GM12878 (cell line): ENCODE results near the gene PRRX2. TPM values are rescaled to one million over a fixed set of nuclear protein-coding genes. Genes with fewer than 3 reads are reported as not detected.
A peak's percentile ranks its signal among the peaks of the same experiment; 100 is the strongest.

Experiments
- ATAC-seq: fragments of 200-7000 bp; cut with Tn5 transposase; 3 replicates; pipeline ENCODE4 v1.9.1; 2020; ENCODE audit warnings: mild to moderate bottlenecking, moderate library complexity
- BruUV-seq: library from RNA; stranded (reverse); fragments of 400-500 nt; replicated peaks from 2 replicates; lab custom pipeline; 2021; lab: Mats Ljungman, UMichigan
- CTCF ChIA-PET: fragments of 300-600 bp; sonication (Branson Sonifier 250); formaldehyde crosslinking; extraction: SDS; loops from one replicate; lab custom pipeline; 2021; ENCODE audit warnings: inconsistent platforms; lab: Yijun Ruan, JAX
- POLR2A ChIA-PET: fragments of 350-600 bp; formaldehyde crosslinking; extraction: SDS; loops from one replicate; lab custom pipeline; 2021; ENCODE audit warnings: inconsistent platforms; lab: Charles Lee
- RAD21 ChIA-PET: fragments of 300-600 bp; sonication (Branson Sonifier 250); formaldehyde crosslinking; loops from one replicate; lab custom pipeline; 2023; ENCODE audit warnings: antibody characterized with exemption; ENCODE audit not compliant: unreplicated experiment; lab: Charles Lee
- SMC1A ChIA-PET: fragments of 300-600 bp; sonication (Branson Sonifier 250); formaldehyde crosslinking; loops from one replicate; lab custom pipeline; 2023; ENCODE audit not compliant: unreplicated experiment, uncharacterized antibody; lab: Charles Lee
- DNase-seq: peaks from one replicate; pipeline ENCODE4 v3.0.0-alpha.2; 2011; ENCODE audit warnings: low read depth, low spot score
- FAIRE-seq: peaks from 3 replicates; lab custom pipeline; 2011; peaks lifted over from hg19 to GRCh38; lab: Jason Lieb, UNC
- H2AFZ ChIP-seq: 2 replicates; pipeline ENCODE4 v1.6.0; 2011; ENCODE audit warnings: low read depth, low read length, control low read depth; ENCODE audit not compliant: control insufficient read depth
- H3K27ac ChIP-seq: 2 replicates; pipeline ENCODE4 v1.5.1; 2011; ENCODE audit warnings: control low read depth; ENCODE audit not compliant: control insufficient read depth, insufficient read depth
- H3K27me3 ChIP-seq, 2 experiments: replicated peaks in 1 of 2; 2 replicates each; pipeline versions ENCODE4 v1.6.0 to v1.6.1; 2011; ENCODE audit warnings: low read length in 1 of 2; ENCODE audit not compliant: control insufficient read depth in 2 of 2, insufficient read depth in 2 of 2
- H3K36me3 ChIP-seq, 2 experiments: 2 replicates each; pipeline ENCODE4 v1.5.1; 2011; ENCODE audit warnings: low read length in 1 of 2; ENCODE audit not compliant: control insufficient read depth in 2 of 2, insufficient read depth in 2 of 2
- H3K4me1 ChIP-seq: 2 replicates; pipeline ENCODE4 v1.6.1; 2011; ENCODE audit warnings: mild to moderate bottlenecking, low read length, moderate library complexity, mixed read lengths; ENCODE audit not compliant: control insufficient read depth, insufficient read depth
- H3K4me2 ChIP-seq: 2 replicates; pipeline ENCODE4 v1.6.0; 2011; ENCODE audit warnings: control low read depth; ENCODE audit not compliant: control insufficient read depth, insufficient read depth
- H3K4me3 ChIP-seq: fragments of 200-600 bp; sonication (generic); 2 replicates; pipeline ENCODE4 v1.5.1; 2016
- H3K79me2 ChIP-seq: 2 replicates; pipeline ENCODE4 v1.6.0; 2011; ENCODE audit warnings: low read length; ENCODE audit not compliant: control insufficient read depth, insufficient read depth
- H3K9ac ChIP-seq: 2 replicates; pipeline ENCODE4 v1.8.0; 2011; ENCODE audit warnings: low read length, control low read depth, mixed read lengths; ENCODE audit not compliant: control insufficient read depth, insufficient read depth
- H3K9me3 ChIP-seq: replicated peaks from 3 replicates; pipeline ENCODE4 v1.5.1; 2011; ENCODE audit warnings: mild to moderate bottlenecking, low read length; ENCODE audit not compliant: control insufficient read depth, insufficient read depth
- H4K20me1 ChIP-seq: 2 replicates; pipeline ENCODE4 v1.6.0; 2011; ENCODE audit not compliant: control insufficient read depth, insufficient read depth
- BCL3 ChIP-seq: IDR thresholded peaks from 2 replicates; pipeline ENCODE4 v1.6.1; 2011; ENCODE audit warnings: borderline replicate concordance, low read depth, mild to moderate bottlenecking, moderate library complexity, low read length; ENCODE audit not compliant: insufficient read depth, poor library complexity, severe bottlenecking
- CBX5 ChIP-seq: sonication (generic); IDR thresholded peaks from 2 replicates; pipeline ENCODE4 v1.6.1; 2016; ENCODE audit warnings: low read depth, moderate library complexity, mild to moderate bottlenecking, inconsistent platforms
- GATAD2B ChIP-seq: fragments of 450-650 bp; conservative IDR thresholded peaks from 2 replicates; pipeline ENCODE4 v1.6.1; 2017; ENCODE audit warnings: low read depth, mild to moderate bottlenecking, moderate library complexity
- KAT2A ChIP-seq: conservative IDR thresholded peaks from 2 replicates; pipeline ENCODE4 v1.6.1; 2011; ENCODE audit warnings: low read depth, low read length; ENCODE audit not compliant: control insufficient read depth
- KDM1A ChIP-seq: fragments of 200-600 bp; sonication (generic); IDR thresholded peaks from 2 replicates; pipeline ENCODE4 v1.6.1; 2016; ENCODE audit warnings: borderline replicate concordance
- MTA2 ChIP-seq: fragments of 450-650 bp; IDR thresholded peaks from 2 replicates; pipeline ENCODE4 v1.6.1; 2016; ENCODE audit warnings: low read depth, mild to moderate bottlenecking, moderate library complexity
- NRF1 ChIP-seq: conservative IDR thresholded peaks from 2 replicates; pipeline ENCODE4 v1.6.1; 2011; ENCODE audit warnings: mild to moderate bottlenecking, low read depth, low read length, improper control_type of control experiment
- PAX5 ChIP-seq: IDR thresholded peaks from 2 replicates; pipeline ENCODE4 v1.6.1; 2011; ENCODE audit warnings: low read depth, low read length, borderline replicate concordance
- PBX3 ChIP-seq: IDR thresholded peaks from 2 replicates; pipeline ENCODE4 v1.6.1; 2011; ENCODE audit warnings: mild to moderate bottlenecking, low read depth, low read length, moderate library complexity; ENCODE audit not compliant: insufficient replicate concordance
- PKNOX1 ChIP-seq: fragments of 450-650 bp; IDR thresholded peaks from 2 replicates; pipeline ENCODE4 v1.6.1; 2016; ENCODE audit warnings: mild to moderate bottlenecking
- RELA ChIP-seq: fragments of 450-650 bp; IDR thresholded peaks from 2 replicates; pipeline ENCODE4 v1.8.0; 2014; ENCODE audit warnings: borderline replicate concordance; ENCODE audit not compliant: partially characterized antibody
- RUNX3 ChIP-seq: IDR thresholded peaks from 2 replicates; pipeline ENCODE4 v1.6.1; 2012; ENCODE audit warnings: low read length, inconsistent platforms
- SREBF1 ChIP-seq: IDR thresholded peaks from 2 replicates; pipeline ENCODE4 v1.6.1; 2012; ENCODE audit warnings: mild to moderate bottlenecking, low read length
- WGBS: methylation state at CpG from one replicate; pipeline ENCODE4 v1.1.6; 2016; ENCODE audit warnings: low lambda C conversion rate; ENCODE audit not compliant: insufficient replicate concordance, insufficient coverage; ENCODE audit errors: missing lambda C conversion rate; 5-methylcytosine and 5-hydroxymethylcytosine counted together
- in situ Hi-C: fragments of 300-500 bp; cut with MboI; formaldehyde crosslinking; loops from 9 replicates; pipeline ENCODE4 v1.14.3; 2018; ENCODE audit warnings: mixed read lengths
- intact Hi-C: fragments of 100-400 bp; cut with micrococcal nuclease; formaldehyde crosslinking; loops from one replicate; pipeline ENCODE4 v1.14.2; 2022; ENCODE audit not compliant: unreplicated experiment
- polyA plus RNA-seq, 11 experiments: library from polyadenylated mRNA; depleted of rRNA in 4 of 11; unstranded in 6 of 11; stranded (reverse) in 5 of 11; fragments of >200 nt; fragmentation: Nextera tagmentation in 4 of 11; fragmentation: Illumina TruSeq in 1 of 11; extraction: Ambion mirVana in 4 of 11; extraction: Trizol in 1 of 11; gene quantifications; 1 replicate in 1 of 11; 2 replicates in 10 of 11; pipeline versions ENCODE4 v1.2.1 to v1.2.3, GENCODE V29; 2011 to 2016; ENCODE audit warnings: inconsistent platforms in 2 of 11, missing spikeins in 2 of 11, low read depth in 1 of 11
- total RNA-seq, 4 experiments: library from RNA; depleted of rRNA in 3 of 4; stranded (reverse); fragments of >200 nt in 3 of 4; fragmentation: Illumina TruSeq in 1 of 4; extraction: Trizol in 1 of 4; gene quantifications; 2 replicates each; pipeline versions ENCODE4 v1.2.1 to v1.2.3, GENCODE V29; 2013 to 2021

PRRX2 gene
- total and polyA plus RNA-seq, 10 of the 15 experiments (the other 5 are each of a cell fraction or from before 2014, with no cell fraction given) = not detected

- SMC1A ChIA-PET = no interaction called here
- CTCF ChIA-PET = interaction anchor here (0.9 to 1.0 kb wide), 2 partner anchors 9 to 499 kb away, joined by 4 to 6 read pairs; no protein-coding TSS in a partner anchor
- peaks cover 14 to 23% of the 10 kb centered on the region in 2 experiments; a peak in 3 of 4 replicates for H3K36me3 ChIP-seq
- H3K4me3 ChIP-seq = no peak overlapping the region
- peak overlapping the region; percentile 22; the same call in 1 of the 2 replicates for H3K4me2 ChIP-seq
- H2AFZ ChIP-seq = no peak overlapping the region
- peaks cover 54% of the 10 kb centered on the region for H3K79me2 ChIP-seq
- no peak for TF ChIP-seq RELA
- no peak for TF ChIP-seq NRF1
- TF ChIP-seq KDM1A = no peak
- no peak for TF ChIP-seq SREBF1
- ATAC-seq (no peak), DNase-seq (no peak), FAIRE-seq (no peak)
- H3K9ac ChIP-seq = no peak overlapping the region
- no peak overlapping the region for H3K27ac ChIP-seq
- RAD21 ChIA-PET = no interaction called here
- no TSS peak for BruUV-seq
- WGBS = 78% methylated on average over 21 of the region's 21 CpGs
- in situ Hi-C loops = no loop called here
- intact Hi-C loops = no loop called here
- no peaks in the 10 kb centered on the region for H3K9me3 ChIP-seq
- no peaks in the 10 kb centered on the region for H3K27me3 ChIP-seq
- H4K20me1 ChIP-seq = no peaks in the 10 kb centered on the region; the same call in 1 of the 2 replicates
- POLR2A ChIA-PET = interaction anchor here (1.6 kb wide), 1 partner anchor 9 kb away, joined by 4 read pairs; no protein-coding TSS in a partner anchor
- peaks cover 9% of the 10 kb centered on the region; the same call in 1 of the 2 replicates for H3K4me1 ChIP-seq
Observed at GRCh38 chr9:129630967-129631673, 34.3 kb upstream of the PRRX2 start.

- Histone ChIP-seq H2AFZ (no peak overlapping the region), H3K4me3 (no peak overlapping the region), H3K4me1 (peaks cover 9% of the 10 kb centered on the region; the same call in 1 of the 2 replicates), H3K27me3 (no peaks in the 10 kb centered on the region), H3K79me2 (peaks cover 48% of the 10 kb centered on the region), H3K4me2 (no peak overlapping the region; the same call in 1 of the 2 replicates), H3K27ac (no peak overlapping the region), H3K9ac (no peak overlapping the region), H4K20me1 (no peaks in the 10 kb centered on the region; the same call in 1 of the 2 replicates), H3K36me3 (peaks cover 14 to 23% of the 10 kb centered on the region in 2 experiments; a peak in 3 of 4 replicates), H3K9me3 (no peaks in the 10 kb centered on the region)
- ChIA-PET RAD21 (no interaction called here), SMC1A (no interaction called here), POLR2A (interaction anchor here (1.6 kb wide), 1 partner anchor 8 kb away, joined by 4 read pairs; no protein-coding TSS in a partner anchor), CTCF (interaction anchor here (0.9 kb wide), 1 partner anchor 9 kb away, joined by 6 read pairs; no protein-coding TSS in a partner anchor)
- BruUV-seq = no TSS peak
- DNase-seq = no peak
- in situ Hi-C loops = no loop called here
- FAIRE-seq = no peak
- intact Hi-C loops = no loop called here
- 87% methylated on average over 19 of the region's 19 CpGs for WGBS
- ATAC-seq = no peak
- TF ChIP-seq MTA2 (no peak), RUNX3 (no peak), PKNOX1 (no peak), BCL3 (no peak), PBX3 (no peak), PAX5 (no peak), CBX5 (no peak), KAT2A (no peak), GATAD2B (no peak)
Observed at GRCh38 chr9:129631674-129632129, 33.7 kb upstream of the PRRX2 start.
